ENCODE data around the gene NR6A1.

The NR6A1 gene

GRCh38 chr9:124654431-124654830 is 116.7 kb downstream of the NR6A1 start:
- no peak for DNase-seq
- Histone ChIP-seq H3K4me3 (no peak overlapping the region), H3K4me1 (peaks cover 0 to 4% (median 2%) of the 10 kb centered on the region in 4 donors), H3K36me3 (no peaks in the 10 kb centered on the region), H3K27me3 (no peaks in the 10 kb centered on the region), H3K9me3 (no peaks in the 10 kb centered on the region), H3K27ac (no peak overlapping the region)
- TF ChIP-seq, protein P1, sequence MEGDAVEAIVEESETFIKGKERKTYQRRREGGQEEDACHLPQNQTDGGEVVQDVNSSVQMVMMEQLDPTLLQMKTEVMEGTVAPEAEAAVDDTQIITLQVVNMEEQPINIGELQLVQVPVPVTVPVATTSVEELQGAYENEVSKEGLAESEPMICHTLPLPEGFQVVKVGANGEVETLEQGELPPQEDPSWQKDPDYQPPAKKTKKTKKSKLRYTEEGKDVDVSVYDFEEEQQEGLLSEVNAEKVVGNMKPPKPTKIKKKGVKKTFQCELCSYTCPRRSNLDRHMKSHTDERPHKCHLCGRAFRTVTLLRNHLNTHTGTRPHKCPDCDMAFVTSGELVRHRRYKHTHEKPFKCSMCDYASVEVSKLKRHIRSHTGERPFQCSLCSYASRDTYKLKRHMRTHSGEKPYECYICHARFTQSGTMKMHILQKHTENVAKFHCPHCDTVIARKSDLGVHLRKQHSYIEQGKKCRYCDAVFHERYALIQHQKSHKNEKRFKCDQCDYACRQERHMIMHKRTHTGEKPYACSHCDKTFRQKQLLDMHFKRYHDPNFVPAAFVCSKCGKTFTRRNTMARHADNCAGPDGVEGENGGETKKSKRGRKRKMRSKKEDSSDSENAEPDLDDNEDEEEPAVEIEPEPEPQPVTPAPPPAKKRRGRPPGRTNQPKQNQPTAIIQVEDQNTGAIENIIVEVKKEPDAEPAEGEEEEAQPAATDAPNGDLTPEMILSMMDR (IDR thresholded peaks at IDR 0.05) = no peak
- intact Hi-C loops (cut with DNase I; ENCODE audit: low total_unique reads) = no loop called here

DNA sequence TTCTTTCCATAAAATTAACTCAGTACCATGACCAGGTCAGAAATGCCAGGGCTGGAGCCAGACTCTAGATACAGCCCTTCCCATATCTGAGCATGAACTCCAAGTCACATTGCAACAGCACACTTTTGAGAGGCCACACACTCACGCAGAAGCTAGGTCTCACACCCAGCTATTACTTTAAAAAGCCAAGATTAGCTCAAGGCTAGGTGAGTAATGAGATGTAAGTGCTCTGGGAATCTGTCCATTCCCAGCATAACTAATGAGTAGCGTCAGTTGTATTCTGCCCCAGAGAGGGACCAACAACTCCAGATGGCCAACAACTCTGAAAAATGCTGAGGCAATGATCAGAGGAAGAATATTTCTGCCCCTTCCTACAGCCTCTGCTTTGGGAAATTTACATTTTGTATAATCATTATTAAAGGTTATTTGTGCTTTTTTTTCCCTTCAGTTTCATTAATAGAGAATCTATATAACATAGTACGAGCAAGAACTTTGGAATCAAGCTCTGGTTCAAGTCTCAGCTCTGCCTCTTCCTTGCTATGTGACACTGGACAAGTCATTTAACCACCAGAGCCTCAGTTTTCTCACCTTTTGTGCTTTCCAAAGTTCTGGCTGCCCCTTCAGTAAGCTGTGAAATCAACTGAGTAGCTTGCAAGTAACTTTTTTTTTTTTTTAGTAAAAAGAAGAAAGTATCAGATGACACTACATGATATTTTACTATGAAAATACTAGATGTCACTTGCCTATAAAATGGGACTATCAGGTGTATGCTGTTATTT is 118.3 kb downstream of the NR6A1 start:
- H3K36me3 ChIP-seq = no peaks in the 10 kb centered on the region
- H3K27me3 ChIP-seq = no peaks in the 10 kb centered on the region
- TF ChIP-seq, protein P1 (IDR thresholded peaks at IDR 0.05) = no peak
- intact Hi-C loops (cut with DNase I; ENCODE audit: low total_unique reads) = no loop called here
- H3K4me3 ChIP-seq = no peak overlapping the region
- DNase-seq = no peak
- H3K9me3 ChIP-seq = no peaks in the 10 kb centered on the region
- H3K4me1 ChIP-seq = peaks cover 0 to 3% (median 0%) of the 10 kb centered on the region in 4 donors
- no peak overlapping the region for H3K27ac ChIP-seq

GRCh38 chr9:124652203-124652602 is 118.9 kb downstream of the NR6A1 start:
- intact Hi-C loops (cut with DNase I; ENCODE audit: low total_unique reads) = no loop called here
- Histone ChIP-seq H3K9me3 (no peaks in the 10 kb centered on the region), H3K4me1 (no peaks in the 10 kb centered on the region), H3K27me3 (no peaks in the 10 kb centered on the region), H3K36me3 (no peaks in the 10 kb centered on the region), H3K4me3 (no peak overlapping the region), H3K27ac (no peak overlapping the region)
- DNase-seq = no peak
- TF ChIP-seq, protein P1 (IDR thresholded peaks at IDR 0.05) = no peak

DNA sequence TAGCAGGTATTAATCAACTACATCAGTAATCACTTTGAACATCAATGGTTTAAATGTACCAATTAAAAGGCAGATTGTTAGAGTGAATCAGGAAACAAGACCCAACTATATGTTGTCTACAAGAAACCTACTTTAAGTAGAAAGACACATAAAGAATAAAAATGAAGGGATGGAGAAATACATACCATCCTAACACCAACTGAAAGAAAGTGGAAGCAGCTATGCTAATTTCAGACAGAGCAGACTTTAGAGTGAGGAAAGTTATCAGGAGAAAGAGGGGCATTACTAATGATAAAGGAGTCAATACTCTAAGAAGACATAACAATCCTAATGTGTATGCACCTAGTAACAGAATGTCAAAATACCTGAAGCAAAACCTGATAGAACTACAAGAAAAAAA is 125.8 kb downstream of the NR6A1 start:
- no peak overlapping the region for H3K4me3 ChIP-seq
- H3K36me3 ChIP-seq = no peaks in the 10 kb centered on the region
- TF ChIP-seq, protein P1 (IDR thresholded peaks at IDR 0.05) = no peak
- H3K27ac ChIP-seq = no peak overlapping the region
- H3K9me3 ChIP-seq = no peaks in the 10 kb centered on the region
- intact Hi-C loops (cut with DNase I; ENCODE audit: low total_unique reads) = no loop called here
- DNase-seq = no peak
- no peaks in the 10 kb centered on the region for H3K27me3 ChIP-seq
- H3K4me1 ChIP-seq = no peaks in the 10 kb centered on the region

- Histone ChIP-seq H3K4me3 (no peak overlapping the region), H3K36me3 (no peaks in the 10 kb centered on the region), H3K27ac (no peak overlapping the region), H3K4me1 (no peaks in the 10 kb centered on the region), H3K9me3 (no peaks in the 10 kb centered on the region), H3K27me3 (no peaks in the 10 kb centered on the region)
- TF ChIP-seq, protein P1 (IDR thresholded peaks at IDR 0.05) = no peak
- intact Hi-C loops (cut with DNase I; ENCODE audit: low total_unique reads) = no loop called here
- DNase-seq = no peak
Observed at GRCh38 chr9:124639637-124640036, 131.5 kb downstream of the NR6A1 start.

All from tibial artery (tissue), 4 donors.